HG02588 (cell line): Measurements from ENCODE around the gene WARS2.

ENCODE experiments used
- ATAC-seq: cut with Tn5 transposase; IDR thresholded peaks from one replicate; pipeline ENCODE4 v1.9.1; 2021; ENCODE audit warnings: mild to moderate bottlenecking, moderate library complexity; ENCODE audit not compliant: unreplicated experiment

Gene WARS2

GRCh38 chr1:119086830-119087229 lies 53.6 kb downstream of the WARS2 start:
- no peak for ATAC-seq

- no peak for ATAC-seq
Observed at GRCh38 chr1:119084798-119085197, 55.7 kb downstream of the WARS2 start.

GRCh38 chr1:119083980-119084379 lies 56.5 kb downstream of the WARS2 start:
- no peak for ATAC-seq

DNA sequence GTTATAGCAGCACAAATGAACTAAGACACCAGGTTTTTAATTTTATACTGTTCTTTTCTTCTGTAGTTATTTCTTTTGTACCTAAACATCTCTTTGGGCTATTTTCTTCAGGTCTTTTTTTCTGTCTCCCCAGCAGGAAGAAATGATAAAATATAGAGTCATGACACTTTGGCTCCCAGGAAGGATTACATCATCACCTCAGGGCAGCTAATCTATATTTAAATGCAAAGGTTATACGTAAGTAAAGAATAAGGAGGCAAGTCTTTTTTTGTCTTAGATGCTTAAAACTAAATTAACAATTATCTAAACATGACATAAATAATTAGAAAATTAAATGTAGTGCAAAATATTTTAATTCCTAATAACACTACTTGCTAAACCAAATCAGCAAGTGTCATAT lies 57.0 kb downstream of the WARS2 start:
- ATAC-seq, result no peak

DNA sequence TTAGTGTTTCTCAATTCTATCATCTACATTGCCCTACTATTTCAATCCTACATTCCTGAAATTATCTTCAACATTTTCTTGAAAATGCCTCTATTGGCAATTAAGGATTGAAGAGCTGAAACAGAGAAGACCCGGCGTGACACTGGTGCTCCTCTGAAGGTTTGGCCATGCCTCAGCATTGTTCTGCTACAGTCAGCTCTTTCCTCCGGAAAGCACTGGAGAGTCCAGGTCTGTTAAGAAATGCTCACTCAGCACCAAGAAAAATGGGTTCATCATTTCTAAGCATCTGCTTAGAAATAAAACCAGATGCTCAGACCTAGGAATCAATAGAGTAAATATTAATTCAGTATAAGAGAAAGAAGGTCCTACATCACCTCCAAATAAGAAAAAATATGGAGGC lies 58.8 kb downstream of the WARS2 start:
- ATAC-seq, result no peak

DNA sequence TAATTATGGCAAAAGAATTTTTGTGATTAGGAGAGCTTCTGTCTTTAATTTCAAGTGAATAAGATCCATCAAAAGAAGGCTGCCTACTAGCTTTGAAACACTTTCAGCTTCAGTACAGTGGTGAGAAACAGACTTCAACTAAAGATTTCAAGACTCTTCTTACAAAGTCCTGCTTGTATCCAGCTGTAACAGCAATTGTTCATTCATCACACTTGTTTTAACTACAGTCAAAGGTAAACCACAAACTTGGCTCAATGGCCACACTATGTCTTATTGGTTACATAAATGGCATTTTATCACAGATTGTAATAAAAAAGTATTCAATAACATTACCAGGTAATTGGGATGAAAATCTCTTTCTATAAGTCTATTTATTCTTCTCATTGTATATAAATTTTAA lies 59.2 kb downstream of the WARS2 start:
- no peak for ATAC-seq

DNA sequence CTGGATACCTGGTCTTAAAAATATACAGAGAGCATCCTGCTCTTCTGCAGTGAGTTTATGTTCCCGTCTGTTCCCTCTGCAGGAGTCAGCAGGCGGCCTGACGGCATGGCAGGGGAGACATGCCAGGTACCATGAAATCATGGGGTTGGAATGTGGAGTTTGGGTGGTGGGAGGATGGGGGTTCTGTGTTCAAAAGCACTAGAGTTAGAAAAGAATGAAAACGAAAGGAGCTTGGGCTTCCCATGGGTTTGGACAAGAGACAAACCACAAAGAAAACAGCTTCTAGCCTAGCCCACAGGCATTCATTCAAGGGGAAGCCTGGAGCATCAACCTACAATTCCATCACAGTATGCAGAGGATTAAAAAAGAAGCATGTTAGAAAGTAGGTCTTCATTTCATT lies 59.9 kb downstream of the WARS2 start:
- ATAC-seq, result no peak

- no peak for ATAC-seq
Observed at GRCh38 chr1:119079881-119080280, 60.6 kb downstream of the WARS2 start.

DNA sequence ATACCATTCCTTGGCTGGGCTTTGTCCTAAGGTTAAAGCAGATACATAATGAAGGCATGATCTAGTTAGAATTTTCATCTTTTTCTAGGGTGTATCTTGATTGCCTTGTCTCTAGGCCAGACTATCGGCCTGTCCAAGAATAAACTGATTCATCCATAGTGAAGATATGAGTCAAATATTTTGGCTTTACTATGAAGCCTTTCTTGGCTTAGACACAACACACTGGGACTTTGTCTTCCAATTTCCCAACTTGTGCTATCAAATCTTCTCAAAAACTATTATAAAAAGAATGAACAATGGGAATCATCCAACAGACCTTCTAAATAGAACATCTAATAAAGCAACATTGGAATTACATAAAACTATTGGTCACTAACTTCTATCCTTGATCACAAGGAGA lies 64.8 kb downstream of the WARS2 start:
- no peak for ATAC-seq

DNA sequence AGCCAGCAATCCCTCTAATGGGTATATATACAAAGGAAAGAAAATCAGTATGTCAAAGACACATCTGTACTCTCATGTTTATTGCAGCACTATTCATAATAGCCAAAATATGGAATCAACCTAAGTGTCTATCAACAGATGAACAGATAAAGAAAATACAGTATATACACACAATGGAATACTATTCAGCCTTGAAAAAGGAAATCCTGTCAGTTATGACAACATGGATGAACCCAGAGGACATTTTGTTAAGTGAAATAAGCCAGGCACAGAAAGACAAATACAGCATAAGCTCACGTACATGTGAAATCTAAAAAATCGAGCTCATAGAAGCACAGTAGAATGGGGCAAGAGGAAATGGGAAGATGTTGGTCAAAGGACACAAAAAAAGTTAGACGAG lies 69.1 kb downstream of the WARS2 start:
- ATAC-seq, result no peak

- ATAC-seq, result no peak
Observed at GRCh38 chr1:119069682-119070081, 70.8 kb downstream of the WARS2 start.

- no peak for ATAC-seq
Observed at GRCh38 chr1:119068427-119068826, 72.0 kb downstream of the WARS2 start.

DNA sequence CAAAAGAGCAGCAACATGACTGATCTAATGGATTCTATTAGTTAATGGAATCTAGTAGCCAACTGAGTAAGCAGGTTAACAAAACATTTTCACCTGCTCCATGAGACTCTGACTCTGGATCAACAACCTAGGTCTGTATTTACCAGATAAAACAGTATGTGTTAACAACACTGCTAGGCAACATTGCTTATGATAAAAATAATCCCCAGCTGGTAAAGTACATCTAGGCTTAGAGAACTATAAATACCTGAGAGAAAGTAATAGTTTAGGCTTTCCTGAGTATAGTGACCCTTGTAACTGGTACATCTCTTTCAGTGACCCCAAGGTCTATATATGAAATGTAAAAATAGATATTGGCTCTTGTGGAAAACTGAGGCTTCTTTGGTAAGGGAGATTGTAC lies 78.8 kb downstream of the WARS2 start:
- no peak for ATAC-seq

- no peak for ATAC-seq
Observed at GRCh38 chr1:119055568-119055967, 84.9 kb downstream of the WARS2 start.

DNA sequence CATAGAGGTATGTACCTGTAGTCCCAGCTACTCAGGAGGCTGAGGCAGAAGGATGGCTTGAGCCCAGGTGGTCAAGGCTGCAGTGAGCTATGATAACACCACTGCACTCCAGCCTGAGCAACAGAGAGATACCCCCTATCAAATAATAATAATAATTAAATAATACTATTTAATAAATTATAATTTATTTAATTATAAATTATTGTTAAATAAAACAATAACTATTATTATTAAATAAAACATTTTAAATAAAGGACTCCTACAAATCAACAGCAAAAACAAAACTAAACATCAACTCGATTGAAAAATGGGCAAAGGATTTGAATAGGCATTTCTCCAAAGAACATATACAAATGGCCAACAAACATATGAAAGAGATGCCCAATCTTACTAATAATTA lies 86.5 kb downstream of the WARS2 start:
- no peak for ATAC-seq

- no peak for ATAC-seq
Observed at GRCh38 chr1:119052267-119052666, 88.2 kb downstream of the WARS2 start.

- ATAC-seq, result no peak
Observed at GRCh38 chr1:119048624-119049404, 91.6 kb downstream of the WARS2 start.

DNA sequence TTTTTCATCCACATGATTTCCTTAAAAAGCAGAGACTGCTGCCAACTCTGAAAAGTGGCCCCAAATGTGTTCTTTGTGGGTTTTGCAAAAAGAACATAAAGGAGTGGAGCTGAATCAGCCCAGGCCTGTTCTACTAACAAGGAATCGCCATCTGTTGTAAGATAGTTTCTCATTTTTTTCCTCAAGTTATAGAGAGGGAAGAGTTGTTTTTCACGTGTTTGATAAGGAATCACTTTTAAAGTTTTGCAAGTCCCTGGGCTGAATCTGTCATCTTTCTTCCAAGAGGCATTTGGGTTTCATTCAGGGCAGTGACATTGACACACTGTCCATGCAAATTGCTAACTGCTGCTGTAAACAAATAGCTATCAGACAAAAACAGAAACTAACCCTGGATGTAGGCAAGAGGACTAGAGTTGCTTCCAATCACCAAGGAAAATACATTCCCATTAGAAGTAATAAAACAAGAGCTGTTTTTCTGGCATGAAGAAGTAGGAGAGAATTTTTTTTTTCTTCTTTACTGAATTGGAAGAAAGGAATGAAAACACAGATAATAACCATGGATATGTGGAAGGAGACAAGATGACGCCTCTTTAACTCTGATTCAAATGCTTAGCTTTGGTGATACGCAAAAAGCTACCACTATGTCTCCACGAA lies 93.5 kb downstream of the WARS2 start:
- no peak for ATAC-seq

DNA sequence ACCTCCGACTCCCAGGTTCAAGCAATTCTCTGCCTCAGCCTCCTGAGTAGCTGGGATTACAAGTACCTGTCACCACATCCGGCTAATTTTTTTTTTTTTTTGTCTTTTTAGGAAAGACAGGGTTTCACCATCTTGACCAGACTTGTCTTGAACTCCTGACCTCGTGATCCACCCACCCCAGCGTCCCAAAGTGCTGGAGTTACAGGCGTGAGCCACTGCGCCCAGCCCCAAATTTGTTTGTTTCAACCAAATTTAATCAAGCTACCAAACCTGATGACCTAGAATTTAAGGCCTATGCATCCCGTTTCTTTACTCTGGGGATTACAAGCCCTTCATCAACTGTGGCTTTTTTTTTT lies 94.0 kb downstream of the WARS2 start:
- no peak for ATAC-seq

- no peak for ATAC-seq
Observed at GRCh38 chr1:119045096-119045746, 95.2 kb downstream of the WARS2 start.

DNA sequence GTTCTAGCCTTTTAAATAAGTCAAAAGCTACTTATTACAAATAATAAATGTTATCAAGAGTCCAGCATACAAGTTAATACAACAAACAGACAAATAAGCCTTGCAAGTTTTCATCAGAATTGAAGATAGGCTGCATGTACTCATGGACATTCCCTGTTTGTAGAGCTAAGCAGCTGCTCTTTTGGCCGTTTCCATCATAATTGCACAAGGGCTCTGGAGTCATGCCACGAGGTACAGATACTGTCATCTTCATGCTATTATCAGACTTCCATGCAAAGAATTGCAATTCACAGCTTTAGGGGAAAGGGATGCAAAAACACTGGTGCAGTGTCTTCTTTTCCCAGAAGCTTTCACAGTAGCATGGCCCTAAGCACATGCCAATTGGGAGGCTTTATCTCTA lies 99.5 kb downstream of the WARS2 start:
- ATAC-seq, result no peak

GRCh38 chr1:119040489-119040888 lies 100.0 kb downstream of the WARS2 start:
- ATAC-seq, result no peak
